SK-N-SH treated with all-trans-retinoic acid at 6 μM for 48 hours (cell line): Measurements from ENCODE around the gene EML6.

Source experiments
- ATAC-seq: fragments of 200-7000 bp; cut with Tn5 transposase; 3 replicates; pipeline ENCODE4 v1.9.1; 2020; ENCODE audit warnings: mild to moderate bottlenecking, moderate library complexity
- ARNTL ChIP-seq: fragments of 450-650 bp; formaldehyde crosslinking; IDR thresholded peaks from 2 replicates; pipeline ENCODE4 v1.5.0; 2020; ENCODE audit warnings: low read depth, mild to moderate bottlenecking, moderate library complexity, borderline replicate concordance
- CREB5 ChIP-seq: fragments of 250-450 bp; sonication (Bioruptor Pico); IDR thresholded peaks from 2 replicates; pipeline ENCODE4 v1.5.1; 2020; ENCODE audit warnings: low read depth, mild to moderate bottlenecking, moderate library complexity
- CSDC2 ChIP-seq: fragments of 250-450 bp; sonication (Bioruptor Pico); IDR thresholded peaks from 2 replicates; pipeline ENCODE4 v1.5.0; 2020; ENCODE audit warnings: mild to moderate bottlenecking, moderate library complexity
- ESRRG ChIP-seq: fragments of 250-450 bp; sonication (Bioruptor Pico); IDR thresholded peaks from 2 replicates; pipeline ENCODE4 v1.6.1; 2021; ENCODE audit warnings: mild to moderate bottlenecking
- GLIS3 ChIP-seq: fragments of 250-450 bp; sonication (Bioruptor Pico); IDR thresholded peaks from 2 replicates; pipeline ENCODE4 v1.5.0; 2020; ENCODE audit warnings: mild to moderate bottlenecking, moderate library complexity
- OSR1 ChIP-seq: fragments of 250-450 bp; sonication (Bioruptor Pico); IDR thresholded peaks from 2 replicates; pipeline ENCODE4 v1.8.0; 2022; ENCODE audit warnings: moderate library complexity, mild to moderate bottlenecking, inconsistent platforms
- PATZ1 ChIP-seq: fragments of 250-450 bp; sonication (Bioruptor Pico); IDR thresholded peaks from 2 replicates; pipeline ENCODE4 v1.8.0; 2020; ENCODE audit warnings: mild to moderate bottlenecking, moderate library complexity, borderline replicate concordance
- RARB ChIP-seq: fragments of 250-450 bp; sonication (Bioruptor Pico); IDR thresholded peaks from 2 replicates; pipeline ENCODE4 v1.8.0; 2021; ENCODE audit warnings: mild to moderate bottlenecking, moderate library complexity
- TCF4 ChIP-seq: fragments of 250-450 bp; sonication (Bioruptor Pico); IDR thresholded peaks from 2 replicates; pipeline ENCODE4 v1.8.0; 2021; ENCODE audit warnings: mild to moderate bottlenecking, moderate library complexity, borderline replicate concordance
- TOX ChIP-seq: fragments of 250-450 bp; sonication (Bioruptor Pico); IDR thresholded peaks from 2 replicates; pipeline ENCODE4 v1.8.0; 2021; ENCODE audit warnings: mild to moderate bottlenecking, moderate library complexity, borderline replicate concordance
- TSHZ2 ChIP-seq: fragments of 250-450 bp; sonication (Bioruptor Pico); IDR thresholded peaks from 2 replicates; pipeline ENCODE4 v1.5.0; 2020; ENCODE audit warnings: mild to moderate bottlenecking, moderate library complexity
- ZC3H10 ChIP-seq: fragments of 250-450 bp; sonication (Bioruptor Pico); IDR thresholded peaks from 2 replicates; pipeline ENCODE4 v1.5.1; 2021; ENCODE audit warnings: mild to moderate bottlenecking, moderate library complexity
- ZFP3 ChIP-seq: fragments of 250-450 bp; sonication (Bioruptor Pico); IDR thresholded peaks from 2 replicates; pipeline ENCODE4 v1.5.0; 2020; ENCODE audit warnings: mild to moderate bottlenecking, moderate library complexity
- ZFP30 ChIP-seq: fragments of 450-650 bp; formaldehyde crosslinking; IDR thresholded peaks from 2 replicates; pipeline ENCODE4 v1.5.0; 2022; ENCODE audit warnings: mild to moderate bottlenecking, moderate library complexity
- ZNF565 ChIP-seq: fragments of 450-650 bp; formaldehyde crosslinking; conservative IDR thresholded peaks from 2 replicates; pipeline ENCODE4 v1.5.0; 2020; ENCODE audit warnings: low read depth, mild to moderate bottlenecking, moderate library complexity
- ZNF70 ChIP-seq: fragments of 450-650 bp; formaldehyde crosslinking; IDR thresholded peaks from 2 replicates; pipeline ENCODE4 v1.5.0; 2020; ENCODE audit warnings: mild to moderate bottlenecking, moderate library complexity
- ZNF8 ChIP-seq: fragments of 450-650 bp; formaldehyde crosslinking; IDR thresholded peaks from 2 replicates; pipeline ENCODE4 v1.5.0; 2020; ENCODE audit warnings: mild to moderate bottlenecking, moderate library complexity
- TF ChIP-seq, protein P1 (sequence below): fragments of 250-450 bp; sonication (Bioruptor Pico); IDR thresholded peaks from 2 replicates; pipeline ENCODE4 v1.5.1; 2021; ENCODE audit warnings: mild to moderate bottlenecking, moderate library complexity
- TF ChIP-seq, protein P2 (sequence below): fragments of 250-450 bp; sonication (Bioruptor Pico); IDR thresholded peaks from 2 replicates; pipeline ENCODE4 v1.8.0; 2021; ENCODE audit warnings: low read depth, mild to moderate bottlenecking, moderate library complexity, borderline replicate concordance

The EML6 gene

GRCh38 chr2:54858021-54858681 lies 134.7 kb downstream of the EML6 start:
- no peak for ATAC-seq
- TF ChIP-seq TOX (no peak), ARNTL (CRISPR knock-in tag) (no peak), OSR1 (CRISPR knock-in tag) (no peak), ZNF565 (CRISPR knock-in tag) (no peak), ZFP3 (no peak), ZFP30 (CRISPR knock-in tag) (no peak)
- TF ChIP-seq, protein P1, sequence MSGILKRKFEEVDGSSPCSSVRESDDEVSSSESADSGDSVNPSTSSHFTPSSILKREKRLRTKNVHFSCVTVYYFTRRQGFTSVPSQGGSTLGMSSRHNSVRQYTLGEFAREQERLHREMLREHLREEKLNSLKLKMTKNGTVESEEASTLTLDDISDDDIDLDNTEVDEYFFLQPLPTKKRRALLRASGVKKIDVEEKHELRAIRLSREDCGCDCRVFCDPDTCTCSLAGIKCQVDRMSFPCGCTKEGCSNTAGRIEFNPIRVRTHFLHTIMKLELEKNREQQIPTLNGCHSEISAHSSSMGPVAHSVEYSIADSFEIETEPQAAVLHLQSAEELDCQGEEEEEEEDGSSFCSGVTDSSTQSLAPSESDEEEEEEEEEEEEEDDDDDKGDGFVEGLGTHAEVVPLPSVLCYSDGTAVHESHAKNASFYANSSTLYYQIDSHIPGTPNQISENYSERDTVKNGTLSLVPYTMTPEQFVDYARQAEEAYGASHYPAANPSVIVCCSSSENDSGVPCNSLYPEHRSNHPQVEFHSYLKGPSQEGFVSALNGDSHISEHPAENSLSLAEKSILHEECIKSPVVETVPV (CRISPR knock-in tag): no peak

DNA sequence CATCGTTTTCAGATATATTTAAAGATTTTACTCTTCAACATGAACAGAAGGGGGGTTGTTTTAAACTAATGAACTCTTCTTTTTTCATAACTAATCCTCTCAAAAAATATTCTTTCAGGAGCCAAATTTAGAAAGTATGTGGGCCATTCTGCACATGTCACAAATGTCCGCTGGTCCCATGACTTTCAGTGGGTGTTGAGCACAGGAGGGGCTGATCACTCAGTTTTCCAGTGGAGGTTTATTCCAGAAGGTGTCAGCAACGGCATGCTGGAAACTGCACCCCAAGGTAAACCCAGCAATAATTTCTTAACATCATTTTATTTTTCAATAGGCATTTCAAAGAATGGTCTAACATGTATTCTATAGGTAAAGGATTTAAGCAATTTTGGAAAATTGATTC lies 136.0 kb downstream of the EML6 start:
- ATAC-seq: no peak
- TF ChIP-seq, protein P2, sequence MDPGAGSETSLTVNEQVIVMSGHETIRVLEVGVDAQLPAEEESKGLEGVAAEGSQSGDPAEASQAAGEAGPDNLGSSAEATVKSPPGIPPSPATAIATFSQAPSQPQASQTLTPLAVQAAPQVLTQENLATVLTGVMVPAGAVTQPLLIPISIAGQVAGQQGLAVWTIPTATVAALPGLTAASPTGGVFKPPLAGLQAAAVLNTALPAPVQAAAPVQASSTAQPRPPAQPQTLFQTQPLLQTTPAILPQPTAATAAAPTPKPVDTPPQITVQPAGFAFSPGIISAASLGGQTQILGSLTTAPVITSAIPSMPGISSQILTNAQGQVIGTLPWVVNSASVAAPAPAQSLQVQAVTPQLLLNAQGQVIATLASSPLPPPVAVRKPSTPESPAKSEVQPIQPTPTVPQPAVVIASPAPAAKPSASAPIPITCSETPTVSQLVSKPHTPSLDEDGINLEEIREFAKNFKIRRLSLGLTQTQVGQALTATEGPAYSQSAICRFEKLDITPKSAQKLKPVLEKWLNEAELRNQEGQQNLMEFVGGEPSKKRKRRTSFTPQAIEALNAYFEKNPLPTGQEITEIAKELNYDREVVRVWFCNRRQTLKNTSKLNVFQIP (CRISPR knock-in tag): no peak
- TF ChIP-seq TCF4 (no peak), ZNF8 (CRISPR knock-in tag) (no peak), ARNTL (CRISPR knock-in tag) (no peak)

GRCh38 chr2:54859997-54860701 lies 136.7 kb downstream of the EML6 start:
- TF ChIP-seq OSR1 (CRISPR knock-in tag): no peak
- peak; percentile 96 for ATAC-seq

DNA sequence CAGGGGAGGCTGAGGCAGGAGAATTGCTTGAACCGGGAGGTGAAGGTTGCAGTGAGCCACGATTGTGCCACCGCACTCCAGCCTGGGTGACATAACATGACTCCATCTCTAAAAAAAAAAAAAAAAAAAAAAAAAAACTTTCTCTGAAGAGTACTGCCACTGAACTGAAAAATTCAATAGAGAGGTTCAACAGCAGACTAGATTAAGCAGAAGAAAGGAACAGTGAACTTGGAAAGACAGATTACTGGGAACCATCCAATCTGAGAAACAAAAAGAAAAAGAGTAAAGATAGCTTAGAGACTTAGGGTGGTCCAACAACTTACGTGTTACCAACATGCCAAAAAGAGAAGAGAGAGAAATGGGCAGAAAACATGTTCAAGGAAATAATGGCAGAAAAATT lies 138.8 kb downstream of the EML6 start:
- no peak for ATAC-seq
- no peak for TF ChIP-seq TOX
- TF ChIP-seq ZFP30 (CRISPR knock-in tag): no peak
- no peak for TF ChIP-seq CSDC2 (CRISPR knock-in tag)
- TF ChIP-seq, all 23 proteins: peak for 0

DNA sequence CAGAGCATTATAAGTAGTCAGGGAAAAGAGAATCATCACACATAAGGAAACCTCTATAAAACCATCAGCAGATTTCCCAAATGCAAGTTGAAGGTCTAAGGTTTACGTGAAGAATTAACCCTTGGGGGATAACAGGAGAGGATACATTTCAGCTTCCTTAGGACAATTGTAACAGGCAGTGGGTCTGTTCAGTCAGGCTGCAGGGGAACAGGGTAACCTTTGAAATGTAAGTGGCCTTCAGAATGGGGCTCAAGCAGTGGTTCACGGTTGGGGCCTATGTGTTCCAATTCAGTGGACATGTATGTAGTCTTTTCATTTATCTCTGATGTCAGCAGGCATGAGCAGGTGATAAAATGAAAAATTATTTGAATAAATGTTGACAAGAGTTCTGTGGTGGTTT lies 139.3 kb downstream of the EML6 start:
- TF ChIP-seq PATZ1 (CRISPR knock-in tag) (no peak), CREB5 (no peak), TCF4 (no peak), ZNF70 (CRISPR knock-in tag) (no peak), ZC3H10 (CRISPR knock-in tag) (no peak), TSHZ2 (no peak), RARB (CRISPR knock-in tag) (no peak), GLIS3 (no peak), ESRRG (CRISPR knock-in tag) (no peak)
- TF ChIP-seq, protein P2 (CRISPR knock-in tag): no peak
- ATAC-seq: no peak
